SKM-1 treated with dmso at 0.1 percent for 144 hours (cell line): ENCODE results near the gene SOX12.
A peak's percentile ranks its signal among the peaks of the same experiment; 100 is the strongest.
"Not testable (repeated sequence)": the region's sequence is repeated elsewhere in the genome, so short reads cannot be mapped to it uniquely, and the experiment has no call there.

ENCODE experiments used
- DNase-seq: peaks from one replicate; lab custom pipeline; 2025; ENCODE audit not compliant: unreplicated experiment; lab: John Stamatoyannopoulos, UW

Gene SOX12

DNA sequence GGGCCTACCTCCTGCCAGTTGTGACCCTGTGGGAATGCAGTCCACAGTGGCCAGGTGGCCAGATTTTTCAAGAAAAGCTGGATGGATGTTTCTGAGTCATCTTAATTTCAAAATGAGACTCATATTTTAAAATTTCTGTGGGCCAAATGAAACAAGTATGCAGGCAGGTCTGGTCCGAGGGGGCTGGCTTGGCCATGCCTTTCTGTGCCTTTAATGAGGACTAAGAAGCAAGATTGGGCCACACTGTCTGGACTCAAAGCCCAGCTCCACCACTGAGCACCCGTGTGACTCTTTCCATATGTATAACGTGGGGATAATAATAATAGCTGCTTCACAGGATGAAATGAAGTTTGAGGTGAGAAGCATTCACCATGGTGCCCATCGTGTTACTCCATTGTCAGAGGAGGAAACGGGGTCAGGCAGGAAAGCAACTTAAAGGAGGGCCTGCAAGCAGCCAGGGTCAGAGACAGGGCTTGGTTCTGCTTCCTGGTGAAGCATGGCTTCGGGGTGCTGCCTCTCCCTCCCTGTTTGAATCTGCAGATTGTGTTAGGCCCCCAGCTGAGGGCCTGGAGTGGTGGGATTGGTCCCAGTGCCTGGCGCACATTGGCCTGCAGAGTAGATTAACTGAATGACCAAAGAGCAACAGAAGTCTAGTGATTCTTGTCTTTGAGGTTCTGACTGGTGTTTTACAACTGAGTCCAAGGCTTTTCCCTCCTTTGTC is 3.8 kb downstream of the SOX12 start:
- DNase-seq: no peak

- no peak for DNase-seq
Observed at GRCh38 chr20:329851-330232, 4.5 kb downstream of the SOX12 start.

GRCh38 chr20:330233-331149 is 5.1 kb downstream of the SOX12 start:
- DNase-seq: peak; percentile 64

DNA sequence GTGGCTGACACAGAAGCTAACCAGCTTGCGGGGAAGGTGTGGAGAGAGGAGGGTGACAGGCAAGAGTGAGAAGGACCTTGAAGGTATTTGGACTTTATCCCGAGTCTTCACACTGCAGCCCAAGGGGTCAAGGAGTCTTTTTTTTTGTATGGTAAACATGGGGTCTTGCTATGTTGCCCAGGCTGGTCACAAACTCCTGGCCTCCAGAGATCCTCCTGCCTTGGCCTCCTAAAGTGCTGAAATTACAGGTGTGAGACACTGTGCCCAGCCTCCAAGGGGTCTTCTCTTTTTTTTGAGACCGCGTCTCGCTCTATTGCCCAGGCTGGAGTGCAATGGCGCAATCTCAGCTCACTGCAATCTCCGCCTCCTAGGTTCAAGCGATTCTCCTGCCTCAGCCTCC is 9.2 kb downstream of the SOX12 start:
- no peak for DNase-seq

DNA sequence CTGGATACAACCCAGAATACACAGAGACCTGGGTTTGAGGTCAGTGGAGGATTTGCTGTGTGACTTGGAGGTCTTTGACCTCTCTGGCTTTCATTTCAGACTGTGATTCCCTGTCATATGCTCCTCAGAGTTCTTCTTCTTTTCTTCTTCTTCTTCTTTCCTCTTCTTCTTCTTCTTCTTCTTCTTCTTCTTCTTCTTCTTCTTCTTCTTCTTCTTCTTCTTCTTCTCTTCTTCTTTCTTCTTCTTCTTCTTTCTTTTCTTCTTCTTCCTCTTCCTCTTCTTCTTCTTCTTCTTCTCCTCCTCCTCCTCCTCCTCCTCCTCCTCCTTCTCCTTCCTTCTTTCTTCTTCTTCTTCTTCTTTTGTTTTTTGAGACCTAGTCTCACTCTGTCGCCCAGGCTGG is 10.7 kb downstream of the SOX12 start:
- not testable (repeated sequence) for DNase-seq

DNA sequence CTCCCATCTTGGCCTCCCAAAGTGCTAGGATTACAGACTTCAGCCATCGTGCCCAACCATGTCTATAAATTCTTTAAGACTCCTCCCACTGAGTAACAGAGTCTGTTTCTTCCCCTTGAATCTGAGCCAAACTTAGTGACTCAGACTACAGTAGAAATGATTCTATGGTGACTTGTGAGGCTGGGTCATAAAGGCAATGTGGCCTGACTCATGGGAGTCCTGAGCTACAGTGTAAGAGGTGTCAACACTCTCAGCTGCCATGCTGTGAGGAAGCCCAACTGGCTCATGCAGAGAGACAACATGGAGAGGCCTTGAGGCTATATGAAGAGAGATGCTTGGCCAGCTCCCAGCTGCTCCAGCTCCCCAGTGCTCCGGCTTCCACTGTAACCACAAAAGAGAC is 16.3 kb downstream of the SOX12 start:
- DNase-seq: no peak

- DNase-seq: no peak
Observed at GRCh38 chr20:343107-343506, 17.8 kb downstream of the SOX12 start.

- no peak for DNase-seq
Observed at GRCh38 chr20:346033-346639, 20.8 kb downstream of the SOX12 start.

DNA sequence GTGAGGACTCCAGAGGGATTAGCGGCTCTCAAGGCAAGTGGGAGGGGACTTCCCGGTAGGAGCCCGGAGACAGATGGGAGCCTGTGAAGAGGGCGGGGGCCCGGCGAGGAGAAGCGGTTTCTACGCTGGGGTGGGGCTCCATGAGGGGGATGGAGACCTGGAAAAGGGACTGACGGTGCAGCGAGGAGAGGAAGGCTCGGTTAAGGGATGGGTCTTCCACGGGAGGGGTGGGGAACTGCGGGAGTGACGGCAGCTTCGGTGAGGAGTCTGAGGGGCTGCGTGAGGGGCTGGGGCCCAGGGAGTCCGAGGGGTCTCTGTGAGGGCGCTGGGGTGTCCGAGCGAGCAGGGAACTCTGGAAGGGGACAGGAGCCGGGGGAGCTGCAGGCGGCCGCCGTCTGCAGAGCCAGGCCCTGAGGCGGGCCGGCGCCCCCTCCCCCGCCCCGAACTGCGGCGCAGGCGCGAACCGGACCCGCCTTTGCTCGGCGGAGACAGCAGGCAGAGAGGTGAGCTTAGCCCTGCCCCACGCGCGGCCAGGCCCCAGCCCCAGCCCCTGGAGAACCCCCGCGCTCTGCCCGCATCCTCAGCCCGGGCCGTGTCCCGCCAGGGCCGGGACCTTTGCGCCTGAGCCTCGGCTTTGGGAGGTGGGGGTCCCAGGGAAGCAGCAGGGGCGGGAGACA is 21.4 kb downstream of the SOX12 start, which contains the start of gene NRSN2:
Gene NRSN2 (plus strand): TSS at position 472 of the 677 bp plus-strand sequence. CDS start 2,533 bp downstream, outside the sequence.
- DNase-seq: no peak

GRCh38 chr20:347317-347639 is 21.9 kb downstream of the SOX12 start:
- DNase-seq: no peak

GRCh38 chr20:347640-348484 is 22.5 kb downstream of the SOX12 start:
- DNase-seq: peak; percentile 49

DNA sequence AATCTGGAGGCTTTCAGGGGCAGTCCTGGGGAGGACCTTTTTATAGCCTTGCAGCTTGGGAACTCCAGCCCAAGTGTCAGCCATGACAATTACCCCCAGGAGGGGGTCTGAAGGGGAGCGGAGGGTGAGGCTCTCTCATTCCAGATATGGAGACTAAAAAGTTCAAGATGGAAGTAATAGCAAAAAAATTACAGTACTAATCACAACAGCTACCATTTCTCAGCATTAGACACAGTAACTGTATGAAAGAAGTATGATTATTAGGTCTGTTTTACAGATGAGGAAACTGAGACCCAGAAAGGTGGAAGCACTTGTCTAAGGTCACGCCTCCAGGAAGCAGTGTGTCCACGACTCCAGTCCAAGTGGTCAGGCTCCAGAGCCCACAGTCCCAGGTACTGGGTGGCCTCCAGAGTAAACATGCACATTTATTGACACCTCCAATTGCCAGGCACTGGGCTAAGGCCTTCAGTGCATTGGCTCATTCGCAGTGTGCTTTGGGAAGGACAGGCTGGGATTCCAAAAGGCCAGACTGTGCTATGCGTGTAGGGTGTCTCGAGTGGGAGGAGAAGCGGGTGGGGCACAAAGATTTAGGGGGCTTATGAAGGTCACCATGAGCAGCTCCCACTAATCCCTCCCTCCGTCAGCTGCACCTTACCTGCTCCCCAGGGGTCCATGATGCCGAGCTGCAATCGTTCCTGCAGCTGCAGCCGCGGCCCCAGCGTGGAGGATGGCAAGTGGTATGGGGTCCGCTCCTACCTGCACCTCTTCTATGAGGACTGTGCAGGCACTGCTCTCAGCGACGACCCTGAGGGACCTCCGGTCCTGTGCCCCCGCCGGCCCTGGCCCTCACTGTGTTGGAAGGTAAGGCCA is 23.9 kb downstream of the SOX12 start:
- no peak for DNase-seq

- no peak for DNase-seq
Observed at GRCh38 chr20:353166-353565, 27.8 kb downstream of the SOX12 start.

DNA sequence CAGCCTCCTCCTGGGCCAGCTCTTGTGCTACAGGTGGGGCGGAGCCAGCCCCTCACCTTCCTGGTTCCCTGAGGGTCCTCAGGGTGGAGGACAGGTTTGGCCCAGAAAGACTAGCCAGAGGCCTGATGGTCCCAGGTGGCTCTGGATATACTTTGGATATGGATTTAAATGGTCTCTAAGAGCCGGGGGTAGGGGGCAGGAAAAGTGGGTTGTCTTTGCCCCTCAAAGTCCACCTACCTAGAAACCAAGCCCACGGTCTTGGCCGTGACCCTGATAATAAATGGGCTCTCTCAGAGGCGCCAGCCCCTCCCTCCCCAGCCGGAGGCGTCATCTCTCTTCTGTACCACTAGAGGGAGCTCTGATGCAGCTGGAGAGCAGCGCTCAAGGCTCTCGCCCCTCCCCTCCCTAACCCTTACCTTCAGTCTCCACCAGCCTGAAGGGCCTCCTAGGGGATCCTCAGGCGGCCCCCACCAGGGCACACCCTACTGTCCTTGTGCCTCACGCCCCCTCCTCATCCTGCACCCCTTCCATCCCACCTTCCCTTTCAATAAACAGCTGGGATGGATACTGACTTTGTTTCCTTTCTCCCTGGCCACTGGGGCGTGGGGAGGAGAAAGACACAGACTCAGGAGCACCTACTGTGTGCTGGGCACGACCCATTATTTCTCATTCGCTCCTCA is 29.1 kb downstream of the SOX12 start:
- peak; percentile 55 for DNase-seq

GRCh38 chr20:356154-356553 is 30.8 kb downstream of the SOX12 start:
- not testable (repeated sequence) for DNase-seq

GRCh38 chr20:356745-357144 is 31.4 kb downstream of the SOX12 start:
- no peak for DNase-seq

- no peak for DNase-seq
Observed at GRCh38 chr20:358891-359555, 33.7 kb downstream of the SOX12 start.

DNA sequence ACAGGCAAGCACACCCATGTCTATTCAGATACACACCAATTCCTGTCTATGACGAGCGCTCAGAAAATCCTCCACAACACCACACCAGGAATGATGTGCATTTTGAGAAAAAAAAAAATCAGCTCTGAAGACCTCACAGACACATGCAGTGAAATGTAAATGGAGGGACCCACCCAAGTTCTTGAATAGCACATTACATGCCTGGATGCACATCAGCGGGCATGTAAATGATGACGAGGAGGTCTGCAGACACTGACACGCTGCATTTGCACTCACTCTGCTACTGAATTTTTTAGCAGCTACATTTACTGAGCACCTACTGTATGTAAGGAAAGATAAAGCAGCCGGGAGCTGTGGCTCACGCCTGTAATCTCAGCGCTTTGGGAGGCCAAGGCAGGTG is 36.2 kb downstream of the SOX12 start:
- no peak for DNase-seq
